ENCODE results near the gene HPS4.
"Not testable (repeated sequence)": the region's sequence is repeated elsewhere in the genome, so short reads cannot be mapped to it uniquely, and the experiment has no call there.

Gene HPS4

DNA sequence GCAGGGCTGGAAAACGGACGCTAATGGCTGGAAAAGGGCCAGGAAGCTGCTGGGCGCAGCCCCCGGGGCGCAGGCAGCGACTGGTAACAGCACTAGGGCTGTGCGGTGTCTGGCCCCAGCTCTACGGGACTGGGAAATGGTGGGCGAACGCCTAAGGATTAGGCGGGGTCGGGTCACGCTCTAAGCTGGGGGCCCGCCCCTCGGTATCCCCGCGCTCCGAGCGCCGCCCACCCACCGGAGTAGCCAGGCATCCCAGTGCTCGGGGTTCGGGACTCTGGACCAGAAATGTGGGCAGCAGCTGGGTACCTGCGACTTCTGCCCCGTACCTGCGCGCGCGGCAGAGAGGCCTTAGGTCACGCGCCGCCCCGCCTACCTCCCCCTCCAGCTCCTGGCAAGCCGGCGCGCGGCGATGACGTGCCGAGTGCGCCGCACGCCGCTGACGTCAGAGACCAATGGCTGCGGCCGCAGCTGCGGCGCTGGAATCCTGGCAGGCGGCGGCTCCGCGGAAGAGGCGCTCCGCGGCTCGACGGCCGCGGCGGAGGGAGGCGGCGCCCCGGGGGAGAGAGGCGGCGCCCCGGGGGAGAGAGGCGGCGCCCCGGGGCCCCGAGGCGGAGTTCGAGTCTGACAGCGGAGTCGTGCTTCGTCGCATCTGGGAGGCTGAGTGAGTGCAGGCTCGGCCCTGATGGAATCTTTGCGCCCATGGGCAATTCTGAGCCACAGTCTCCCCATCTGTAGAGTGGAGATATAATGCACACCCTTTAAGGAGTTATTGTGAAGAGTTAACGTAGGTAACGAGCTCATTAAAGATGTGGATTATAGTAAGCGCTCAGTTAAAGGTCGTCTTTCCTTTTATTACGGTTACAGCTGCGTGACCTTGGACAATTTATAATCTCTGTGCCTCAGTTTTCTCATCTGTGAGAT, at the start of gene HPS4, which contains the start of gene SRRD:
TSS of gene HPS4 (minus strand) at position 345 of the 921 bp plus-strand sequence. CDS start 2,021 bp downstream, outside the sequence.
TSS of gene SRRD (plus strand) at position 439 of the 921 bp plus-strand sequence. CDS start at position 453, 14 bp downstream.
- peak; percentile 92 to 95 for DNase-seq

DNA sequence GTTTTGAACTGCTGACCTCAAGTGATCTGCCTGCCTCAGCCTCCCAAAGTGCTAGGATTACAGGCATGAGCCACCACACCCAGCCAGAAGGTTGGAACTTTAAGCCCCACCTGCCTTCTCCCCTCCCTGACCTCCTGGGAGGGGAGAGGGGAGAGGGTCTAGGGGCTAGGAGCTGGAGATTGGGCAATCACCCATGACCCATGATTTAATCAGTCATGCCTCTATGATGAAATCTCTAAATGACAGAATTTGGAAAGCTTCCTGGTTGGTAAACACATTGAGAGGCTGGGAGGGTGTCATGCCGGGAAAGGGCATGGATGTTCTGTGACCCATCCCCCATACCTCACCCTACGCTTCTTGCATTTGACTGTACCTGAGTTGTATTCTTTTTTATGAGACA, 45.8 kb upstream of the HPS4 start:
- DNase-seq, result no peak

DNA sequence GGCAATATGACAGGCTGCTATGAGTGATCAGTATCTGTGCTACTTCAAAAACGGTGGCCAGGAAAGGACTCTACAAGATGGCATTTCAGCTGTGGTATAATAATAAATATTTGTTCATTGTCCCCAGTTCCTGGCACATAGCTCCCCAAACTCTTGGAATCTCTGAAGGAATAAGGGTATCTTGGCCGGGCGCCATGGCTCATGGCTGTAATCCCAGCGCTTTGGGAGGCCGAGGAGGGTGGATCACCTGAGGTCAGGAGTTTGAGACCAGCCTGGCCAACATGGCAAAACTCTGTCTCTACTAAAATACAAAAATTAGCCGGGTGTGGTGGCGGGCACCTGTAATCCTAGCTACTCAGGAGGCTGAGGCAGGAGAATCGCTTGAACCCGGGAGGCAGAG, 44.9 kb upstream of the HPS4 start:
- not testable (repeated sequence) for DNase-seq

DNA sequence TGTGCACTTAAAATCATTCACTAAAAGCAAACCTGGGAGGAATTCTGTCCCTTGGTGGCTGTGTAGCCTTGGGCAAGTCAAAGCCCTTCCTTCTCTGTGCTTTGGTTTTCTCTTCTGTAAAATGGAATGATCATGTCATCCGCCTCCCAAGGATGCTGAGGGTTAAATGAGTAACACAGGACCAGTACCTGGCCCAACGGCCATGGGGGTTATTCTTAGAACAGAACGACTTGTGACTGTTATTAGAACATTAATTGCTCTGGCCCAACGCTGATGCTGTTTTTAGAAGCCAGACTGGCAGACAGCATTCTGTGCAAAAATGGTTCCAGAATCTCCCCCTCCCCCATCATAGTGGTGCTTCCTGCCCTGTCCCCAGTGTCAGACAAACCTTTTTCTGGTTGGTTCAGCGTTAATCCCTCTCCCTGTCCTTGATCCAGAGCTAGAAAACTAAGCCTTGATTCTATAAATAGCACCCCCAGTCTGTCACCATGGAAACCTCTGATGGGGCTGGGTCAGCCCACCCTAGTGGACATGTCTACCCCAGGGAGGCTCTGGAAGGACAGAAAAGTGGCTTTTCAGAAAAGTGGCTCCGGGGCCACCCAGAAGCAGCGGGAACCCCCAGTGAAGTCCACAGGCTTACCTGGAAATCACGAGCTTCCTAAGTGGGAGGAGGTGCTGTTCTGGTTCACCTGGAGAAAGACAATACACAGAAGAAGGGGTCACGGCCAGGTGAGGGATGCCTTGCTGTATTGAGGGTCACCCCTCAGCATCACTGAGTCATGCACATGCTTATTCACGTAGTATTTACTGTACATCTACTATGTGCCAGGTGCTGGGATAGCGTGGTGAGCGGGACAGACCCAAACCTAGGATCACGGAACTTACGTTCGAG, 44.2 kb upstream of the HPS4 start:
- no peak for DNase-seq

- no peak for DNase-seq
Observed at GRCh38 chr22:26527167-26527566, 43.6 kb upstream of the HPS4 start.

DNA sequence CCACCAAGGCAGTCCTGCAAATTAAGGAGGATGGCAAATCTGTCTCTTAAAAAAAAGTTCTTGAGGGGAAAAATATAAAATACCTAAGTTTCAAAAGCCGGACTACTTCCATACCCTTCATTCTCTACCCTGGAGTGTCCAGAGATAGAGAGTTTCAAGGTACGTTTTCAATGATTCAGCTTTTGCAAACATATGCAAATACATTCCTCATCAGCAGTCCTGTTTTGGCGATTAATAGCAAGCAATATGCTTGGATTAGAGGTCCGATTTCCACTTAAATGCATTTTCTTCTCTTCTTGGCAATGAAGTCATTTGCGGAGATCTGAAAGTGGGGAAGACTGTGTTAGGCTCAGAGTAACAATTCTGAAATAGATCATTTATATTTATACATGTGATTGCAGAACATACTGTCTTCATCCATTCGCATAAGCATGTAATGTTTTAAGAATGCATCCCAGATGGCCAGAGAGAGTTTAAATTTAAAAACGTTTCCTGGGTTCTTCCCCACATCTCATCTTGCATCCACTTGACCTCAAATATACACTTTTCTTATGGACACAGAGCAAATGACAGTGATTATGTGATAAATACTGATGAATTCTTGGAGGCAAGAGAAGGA, 42.5 kb upstream of the HPS4 start:
- no peak for DNase-seq

- DNase-seq, result no peak
Observed at GRCh38 chr22:26524870-26525269, 41.3 kb upstream of the HPS4 start.

DNA sequence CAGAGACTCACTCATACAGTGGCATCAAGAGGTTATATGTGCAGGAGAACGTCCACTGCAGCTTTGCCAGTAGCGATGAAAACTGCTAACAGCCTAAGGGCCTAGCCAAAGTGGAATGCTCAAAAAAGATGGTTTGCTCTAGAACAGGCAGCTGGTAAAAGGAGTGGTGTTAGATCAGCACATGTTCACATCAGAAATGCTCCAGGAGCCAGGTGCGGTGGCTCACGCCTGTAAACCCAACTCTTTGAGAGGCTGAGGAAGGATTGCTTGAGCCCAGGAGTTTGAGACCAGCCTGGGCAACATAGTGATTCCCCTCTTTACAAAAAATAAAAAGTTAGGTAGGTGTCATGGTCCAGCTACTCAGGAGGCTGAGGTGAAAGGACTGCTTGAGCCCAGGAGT, 39.0 kb upstream of the HPS4 start:
- no peak for DNase-seq

DNA sequence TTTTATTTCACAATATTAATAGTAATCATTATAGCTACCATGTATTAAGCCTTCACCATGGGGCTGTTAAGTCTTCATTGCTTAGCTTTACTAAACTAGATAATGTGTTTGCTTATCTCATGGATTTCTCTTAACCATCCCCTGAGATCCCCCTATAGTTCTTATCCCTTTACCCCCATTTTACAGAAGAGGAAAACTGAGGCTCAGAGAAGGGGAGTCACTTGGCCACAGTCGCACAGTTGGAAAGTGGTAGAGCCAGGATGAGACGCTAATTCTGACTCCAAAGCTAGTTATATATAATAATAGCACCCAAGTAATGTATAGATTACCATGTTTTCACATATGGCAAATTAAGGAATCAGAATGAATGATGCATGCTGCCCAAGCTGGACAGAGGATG, 38.4 kb upstream of the HPS4 start:
- DNase-seq, result no peak

DNA sequence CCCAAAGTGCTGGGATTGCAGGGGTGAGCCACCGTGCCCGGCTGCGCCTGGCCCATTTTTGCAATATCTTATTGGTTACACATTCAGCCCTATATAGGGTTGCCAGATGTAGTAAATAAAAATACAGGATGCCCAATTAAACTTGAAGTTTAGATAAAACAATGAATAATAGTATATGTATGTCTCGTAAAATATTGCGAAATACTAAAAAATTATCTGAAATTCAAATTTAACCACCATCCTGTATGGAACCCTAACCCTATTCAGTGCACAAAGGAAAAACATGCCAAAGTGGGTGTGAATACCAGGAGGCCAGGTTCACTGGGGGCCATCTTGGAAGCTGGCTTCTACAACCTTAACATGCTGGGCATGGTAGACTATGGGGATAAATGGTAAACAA, 33.8 kb upstream of the HPS4 start:
- no peak for DNase-seq

DNA sequence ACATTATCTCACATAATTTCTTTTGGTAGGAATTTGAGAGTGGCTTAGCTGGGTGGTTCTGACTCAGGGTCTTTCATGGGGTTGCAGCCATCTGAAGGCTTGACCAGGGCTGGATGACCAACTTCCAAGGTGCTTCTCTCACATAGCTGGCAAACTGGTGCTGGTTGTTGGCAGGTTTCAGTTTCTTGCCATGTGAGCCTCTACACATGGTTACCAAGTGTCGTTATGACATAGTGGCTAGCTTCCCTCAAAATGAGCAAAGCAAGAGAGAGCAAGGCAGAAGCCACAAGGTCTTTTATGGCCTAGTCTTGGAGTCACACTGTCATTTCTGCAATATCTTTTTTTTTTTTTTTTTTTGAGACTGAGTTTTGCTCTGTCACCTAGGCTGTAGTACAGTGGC, 32.9 kb upstream of the HPS4 start:
- DNase-seq, result no peak

DNA sequence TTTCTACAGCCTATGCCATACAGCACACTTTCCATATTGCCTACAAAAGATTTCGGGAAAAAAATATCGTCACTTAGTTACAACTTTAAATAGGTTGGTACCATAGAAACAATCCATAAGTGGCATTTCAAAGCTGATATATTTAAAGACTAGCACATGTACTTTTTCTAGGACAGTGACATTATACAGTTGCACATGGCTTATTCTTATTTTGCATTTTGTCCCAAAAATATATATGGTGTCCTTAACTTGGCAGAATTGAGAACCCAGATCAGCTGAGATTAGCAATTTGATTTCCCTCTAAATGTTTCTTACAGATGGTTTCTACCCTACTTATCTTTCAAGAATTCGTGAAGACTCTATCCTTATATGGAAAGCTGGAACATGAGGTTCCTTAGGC, 32.3 kb upstream of the HPS4 start:
- no peak for DNase-seq

DNA sequence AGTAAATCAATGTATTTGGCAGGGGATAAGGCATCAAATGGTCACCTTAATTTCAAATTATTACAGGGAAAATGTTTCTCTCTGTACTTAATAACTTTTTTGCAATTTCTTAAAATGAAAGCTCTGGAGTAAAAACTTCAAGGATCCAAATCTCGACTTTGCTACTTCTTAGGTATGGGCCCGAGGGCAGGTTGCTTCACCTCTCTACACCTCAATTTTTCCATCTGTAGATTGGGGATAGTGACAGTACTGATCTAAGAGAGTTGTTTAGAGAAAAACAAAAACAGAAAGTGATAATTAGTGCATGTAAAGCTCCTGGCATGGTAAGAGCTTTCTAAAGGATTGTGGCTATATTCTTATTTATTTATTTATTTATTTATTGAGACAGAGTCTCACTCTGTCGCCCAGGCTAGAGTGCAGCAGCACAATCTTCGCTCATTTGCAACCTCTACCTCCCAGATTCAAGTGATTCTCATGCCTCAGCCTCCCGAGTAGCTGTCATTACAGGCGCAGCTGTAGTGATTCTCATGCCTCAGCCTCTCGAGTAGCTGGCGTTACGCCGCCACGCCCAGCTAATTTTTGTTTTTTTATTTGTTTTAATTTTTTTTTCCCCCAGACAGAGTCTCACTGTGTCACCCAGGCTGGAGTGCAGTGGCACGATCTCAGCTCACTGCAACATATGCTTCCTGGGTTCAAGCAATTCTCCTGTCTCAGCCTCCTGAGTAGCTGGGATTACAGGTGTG, 31.0 kb upstream of the HPS4 start:
- DNase-seq, result no peak

DNA sequence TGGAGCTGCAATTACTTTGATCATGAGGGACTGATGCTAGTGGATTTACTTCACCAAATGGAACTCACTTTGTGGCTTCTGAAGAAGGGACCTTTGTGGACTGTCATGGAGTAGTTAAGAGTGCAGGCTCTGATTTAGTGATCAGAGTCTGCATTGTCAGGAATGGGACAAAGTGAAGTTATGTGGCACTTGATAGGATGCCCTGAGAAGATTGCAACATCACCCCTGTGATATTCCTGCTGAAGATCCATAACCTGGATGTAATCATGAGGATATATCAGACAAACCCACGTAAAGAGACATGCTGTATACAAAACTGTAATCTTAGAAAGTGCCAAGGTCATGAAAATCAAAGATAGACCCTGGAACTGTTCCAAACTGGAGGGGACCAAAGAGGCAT, 30.3 kb upstream of the HPS4 start:
- DNase-seq, result no peak

DNA sequence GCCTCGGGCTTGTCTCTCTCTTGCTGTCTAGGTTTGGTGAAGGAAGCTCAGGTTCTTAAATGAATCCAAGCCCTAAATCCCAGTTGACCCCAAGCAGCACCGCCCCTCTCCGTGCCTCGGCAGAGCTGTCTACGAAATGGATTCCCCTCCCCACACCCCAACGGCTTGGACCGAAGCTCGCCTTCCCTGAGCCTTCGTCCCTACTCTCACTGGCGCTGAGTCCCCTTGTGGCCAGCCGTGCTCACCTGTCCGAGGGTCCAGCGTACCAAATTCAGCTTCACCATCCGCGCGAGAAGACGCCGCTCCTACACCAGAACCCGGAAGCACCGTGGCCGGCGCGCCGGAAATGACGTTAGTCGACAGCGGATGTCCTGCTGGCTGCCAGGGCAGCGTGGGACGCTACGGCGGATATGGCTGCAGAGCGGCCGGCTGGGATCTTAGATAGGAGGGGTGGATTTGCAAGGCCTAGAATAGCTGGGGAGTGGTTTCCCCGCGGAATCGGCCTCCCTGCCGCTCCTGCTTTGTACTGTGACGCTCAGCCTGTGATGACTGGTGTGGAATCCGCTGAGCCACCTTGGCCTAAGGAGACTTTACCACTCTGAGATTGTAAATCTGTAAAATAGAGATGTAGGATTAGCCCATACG, 28.7 kb upstream of the HPS4 start, which contains the start of gene TFIP11:
TSS of gene TFIP11 (minus strand) at position 325 of the 645 bp plus-strand sequence. CDS start 2,201 bp downstream, outside the sequence.
- peak; percentile 95 to 96 for DNase-seq

GRCh38 chr22:26508148-26508547, 24.6 kb upstream of the HPS4 start:
- DNase-seq, result no peak

DNA sequence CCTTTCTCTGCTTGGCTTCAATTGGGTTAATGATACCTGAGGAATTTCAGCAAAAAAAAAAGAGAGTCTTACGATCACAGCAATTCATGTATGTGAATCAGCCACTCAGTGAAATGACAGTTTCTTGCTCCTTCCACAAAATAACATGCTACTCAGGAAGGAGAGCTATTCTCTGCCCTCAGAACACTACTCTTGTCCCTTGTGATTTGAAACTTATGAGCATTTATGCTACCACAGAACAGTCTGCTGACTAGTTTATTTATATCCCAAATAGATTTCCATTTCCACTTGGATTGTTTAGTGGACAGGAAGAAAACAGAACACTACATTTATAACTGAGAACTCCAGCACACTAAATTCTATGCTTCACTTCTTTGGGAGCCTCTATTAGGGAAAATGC, 20.2 kb upstream of the HPS4 start:
- DNase-seq, result no peak

GRCh38 chr22:26502688-26503561, 19.3 kb upstream of the HPS4 start:
- peak; percentile 57 to 64 for DNase-seq

- no peak for DNase-seq
Observed at GRCh38 chr22:26501996-26502395, 18.4 kb upstream of the HPS4 start.

- DNase-seq, result no peak
Observed at GRCh38 chr22:26499188-26499703, 15.7 kb upstream of the HPS4 start.
